Right atrium auricular region (tissue), 2 donors: ENCODE measurements around the gene JPH3. TPM values are rescaled to one million over a fixed set of nuclear protein-coding genes. Genes with fewer than 3 reads are reported as not detected.
"Not testable (repeated sequence)": the region's sequence is repeated elsewhere in the genome, so short reads cannot be mapped to it uniquely, and the experiment has no call there.

Experiments used
- DNase-seq: peaks from one replicate; pipeline ENCODE4 v3.0.0-alpha.2; 2019; ENCODE audit warnings: low spot score
- H3K27ac ChIP-seq, 2 donors: fragments of 200-600 bp; sonication (generic); 1 replicate in 1 of 2; 2 replicates in 1 of 2; pipeline ENCODE4 v1.5.1; 2016 to 2019
- H3K27me3 ChIP-seq, 2 donors: fragments of 200-600 bp; sonication (generic); one replicate each; pipeline versions ENCODE4 v1.5.1 to v1.6.0; 2017 to 2019
- H3K36me3 ChIP-seq: fragments of 200-600 bp; sonication (generic); one replicate; pipeline ENCODE4 v1.5.1; 2016
- H3K4me1 ChIP-seq, 2 donors: fragments of 200-600 bp; sonication (generic); one replicate each; pipeline versions ENCODE4 v1.5.1 to v1.6.0; 2017 to 2019
- H3K4me3 ChIP-seq, 2 donors: fragments of 200-600 bp; sonication (generic); 1 replicate in 1 of 2; 2 replicates in 1 of 2; pipeline ENCODE4 v1.5.1; 2017 to 2019; ENCODE audit warnings: mild to moderate bottlenecking in 1 of 2, moderate library complexity in 1 of 2
- H3K9me3 ChIP-seq, 2 donors: fragments of 200-600 bp; sonication (generic); one replicate each; pipeline ENCODE4 v1.5.1; 2019
- CTCF ChIP-seq, 2 donors: fragments of 200-600 bp; sonication (generic); IDR thresholded peaks; one replicate each; pipeline ENCODE4 v1.5.1; 2019; ENCODE audit warnings: antibody characterized with exemption in 2 of 2
- total RNA-seq, 2 donors: library from RNA; depleted of rRNA; stranded (reverse); fragments of >200 nt; gene quantifications; one replicate each; pipeline ENCODE4 v1.1.0, GENCODE V29; 2016

Gene JPH3
- total RNA-seq, 2 donors from 2014 or later = 0.08 to 0.11 TPM

- no peak for DNase-seq
- H3K27ac ChIP-seq = no peak overlapping the region
- peaks cover 0 to 14% of the 10 kb centered on the region in 2 donors for H3K4me1 ChIP-seq
- no peaks in the 10 kb centered on the region for H3K36me3 ChIP-seq
- TF ChIP-seq CTCF (IDR thresholded peaks at IDR 0.05) = no peak
- H3K4me3 ChIP-seq = no peak overlapping the region
- H3K9me3 ChIP-seq = no peaks in the 10 kb centered on the region
- no peaks in the 10 kb centered on the region for H3K27me3 ChIP-seq
Measured at GRCh38 chr16:87721622-87722585, 119.6 kb downstream of the JPH3 start.

DNA sequence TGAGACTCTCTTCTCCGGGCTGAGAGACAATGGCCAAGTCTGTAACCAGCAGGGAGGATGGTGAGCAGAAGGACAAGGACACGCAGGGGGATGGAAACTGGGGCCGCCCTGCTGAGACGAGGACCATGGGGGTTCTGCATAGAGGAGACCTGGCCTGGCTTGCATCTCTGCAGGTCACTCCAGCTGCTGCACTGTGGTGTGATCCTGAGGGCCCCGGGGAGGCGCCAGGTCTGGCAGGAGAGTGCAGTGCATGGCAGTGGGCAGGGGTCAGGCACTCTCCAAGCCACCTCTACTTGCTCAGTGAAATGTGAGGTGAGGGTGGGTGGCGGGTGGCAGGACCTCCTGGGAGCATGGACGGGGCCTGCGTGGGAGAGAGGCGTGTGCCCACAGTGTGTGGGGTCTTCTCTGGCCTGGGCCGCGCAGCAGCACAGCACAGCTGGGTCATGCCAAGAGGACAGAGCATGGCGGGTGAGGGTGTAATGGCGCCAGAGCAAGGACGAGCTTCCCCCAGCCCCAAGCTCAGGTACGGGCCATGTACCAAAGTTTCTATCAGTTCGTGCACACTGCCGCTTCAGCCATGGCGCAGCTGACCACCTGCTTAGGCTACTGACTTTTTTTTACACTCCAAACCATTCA lies 120.4 kb downstream of the JPH3 start:
- Histone ChIP-seq H3K9me3 (no peaks in the 10 kb centered on the region), H3K36me3 (no peaks in the 10 kb centered on the region), H3K27me3 (no peaks in the 10 kb centered on the region), H3K27ac (no peak overlapping the region), H3K4me1 (peaks cover 0 to 14% of the 10 kb centered on the region in 2 donors), H3K4me3 (no peak overlapping the region)
- no peak for DNase-seq
- TF ChIP-seq CTCF (IDR thresholded peaks at IDR 0.05) = no peak

GRCh38 chr16:87723226-87723623 lies 120.9 kb downstream of the JPH3 start:
- H3K4me3 ChIP-seq = no peak overlapping the region
- no peak for TF ChIP-seq CTCF (IDR thresholded peaks at IDR 0.05)
- DNase-seq = peak; percentile 70
- H3K27ac ChIP-seq = no peak overlapping the region
- H3K27me3 ChIP-seq = no peaks in the 10 kb centered on the region
- peaks cover 0 to 14% of the 10 kb centered on the region in 2 donors for H3K4me1 ChIP-seq
- no peaks in the 10 kb centered on the region for H3K36me3 ChIP-seq
- no peaks in the 10 kb centered on the region for H3K9me3 ChIP-seq

DNA sequence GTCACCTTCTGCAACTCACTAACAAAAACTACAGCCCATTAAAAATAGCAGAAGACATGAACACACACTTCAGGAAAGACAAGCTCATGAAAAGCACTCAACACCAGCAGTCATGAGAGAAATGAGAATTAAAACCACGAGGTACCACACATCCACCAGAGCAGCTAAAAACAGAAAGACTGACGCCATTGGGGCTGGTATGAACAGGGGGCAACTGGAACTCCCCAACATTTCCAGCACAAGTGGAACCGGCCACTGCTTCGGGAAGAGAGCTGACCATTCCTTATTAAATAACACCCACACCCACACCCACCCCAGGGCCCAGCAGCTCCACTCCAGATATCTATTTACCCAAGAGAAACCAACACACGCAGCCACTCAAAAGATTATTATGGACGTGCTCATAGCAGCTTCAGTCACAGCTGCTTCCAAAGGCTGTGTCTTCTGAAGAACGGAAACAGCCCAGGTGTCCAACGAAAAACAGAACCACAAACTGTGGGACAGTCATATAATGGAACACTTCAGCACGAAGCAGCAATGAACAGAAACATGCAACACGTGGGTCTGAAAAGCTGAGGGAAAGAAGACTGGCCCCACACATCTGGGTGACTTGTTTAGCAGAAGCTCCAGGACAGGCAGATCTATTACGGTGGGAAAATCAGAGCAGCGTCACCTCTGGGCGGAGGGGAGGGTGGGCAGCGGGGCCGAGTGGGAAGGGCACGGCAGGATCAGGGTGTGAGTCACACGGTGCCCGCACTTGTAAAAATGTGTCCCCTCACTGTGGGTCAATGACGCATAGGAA lies 122.4 kb downstream of the JPH3 start:
- Histone ChIP-seq H3K36me3 (no peaks in the 10 kb centered on the region), H3K9me3 (no peaks in the 10 kb centered on the region), H3K27me3 (no peaks in the 10 kb centered on the region), H3K27ac (no peak overlapping the region), H3K4me3 (no peak overlapping the region), H3K4me1 (peaks cover 0 to 14% of the 10 kb centered on the region in 2 donors)
- no peak for TF ChIP-seq CTCF (IDR thresholded peaks at IDR 0.05)
- no peak for DNase-seq

- Histone ChIP-seq H3K27ac (no peak overlapping the region), H3K4me3 (no peak overlapping the region), H3K36me3 (peaks cover 8% of the 10 kb centered on the region), H3K27me3 (no peaks in the 10 kb centered on the region), H3K9me3 (no peaks in the 10 kb centered on the region), H3K4me1 (peaks cover 0 to 14% of the 10 kb centered on the region in 2 donors)
- TF ChIP-seq CTCF (IDR thresholded peaks at IDR 0.05) = no peak
- DNase-seq = no peak
Measured at GRCh38 chr16:87725596-87726235, 123.4 kb downstream of the JPH3 start.

DNA sequence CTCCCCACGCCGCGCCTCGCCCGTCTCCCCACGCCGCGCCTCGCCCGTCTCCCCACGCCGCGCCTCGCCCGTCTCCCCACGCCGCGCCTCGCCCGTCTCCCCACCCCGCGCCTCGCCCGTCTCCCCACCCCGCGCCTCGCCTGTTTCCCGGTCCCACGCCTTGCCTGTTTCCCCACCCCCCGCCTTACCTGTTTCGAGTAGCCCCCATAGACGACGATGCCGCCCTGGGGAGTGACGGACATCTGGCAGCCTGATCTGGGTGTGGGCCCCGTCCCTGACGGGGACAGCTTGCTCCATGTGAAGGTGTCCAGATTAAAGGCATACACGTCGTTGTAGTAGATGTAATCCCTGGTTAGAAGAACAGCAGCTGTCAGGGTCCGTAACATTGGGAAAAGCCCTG lies 124.3 kb downstream of the JPH3 start:
- Histone ChIP-seq H3K4me1 (peaks cover 0 to 14% of the 10 kb centered on the region in 2 donors), H3K36me3 (peaks cover 10% of the 10 kb centered on the region)
- not testable (repeated sequence) for H3K9me3 ChIP-seq, H3K27ac ChIP-seq, H3K27me3 ChIP-seq, DNase-seq, H3K4me3 ChIP-seq
